GM21381 (cell line): ENCODE results near the gene OXCT2.
A peak's percentile ranks its signal among the peaks of the same experiment; 100 is the strongest.
"Not testable (repeated sequence)": the region's sequence is repeated elsewhere in the genome, so short reads cannot be mapped to it uniquely, and the experiment has no call there.

Source experiments
- ATAC-seq: cut with Tn5 transposase; IDR thresholded peaks from one replicate; pipeline ENCODE4 v1.9.1; 2021; ENCODE audit warnings: mild to moderate bottlenecking, moderate library complexity; ENCODE audit not compliant: unreplicated experiment

OXCT2 gene

GRCh38 chr1:39771022-39771532, at the start of gene OXCT2:
OXCT2 (minus strand) TSS chr1:39771348; CDS start chr1:39771255, 93 bp downstream.
- not testable (repeated sequence) for ATAC-seq

DNA sequence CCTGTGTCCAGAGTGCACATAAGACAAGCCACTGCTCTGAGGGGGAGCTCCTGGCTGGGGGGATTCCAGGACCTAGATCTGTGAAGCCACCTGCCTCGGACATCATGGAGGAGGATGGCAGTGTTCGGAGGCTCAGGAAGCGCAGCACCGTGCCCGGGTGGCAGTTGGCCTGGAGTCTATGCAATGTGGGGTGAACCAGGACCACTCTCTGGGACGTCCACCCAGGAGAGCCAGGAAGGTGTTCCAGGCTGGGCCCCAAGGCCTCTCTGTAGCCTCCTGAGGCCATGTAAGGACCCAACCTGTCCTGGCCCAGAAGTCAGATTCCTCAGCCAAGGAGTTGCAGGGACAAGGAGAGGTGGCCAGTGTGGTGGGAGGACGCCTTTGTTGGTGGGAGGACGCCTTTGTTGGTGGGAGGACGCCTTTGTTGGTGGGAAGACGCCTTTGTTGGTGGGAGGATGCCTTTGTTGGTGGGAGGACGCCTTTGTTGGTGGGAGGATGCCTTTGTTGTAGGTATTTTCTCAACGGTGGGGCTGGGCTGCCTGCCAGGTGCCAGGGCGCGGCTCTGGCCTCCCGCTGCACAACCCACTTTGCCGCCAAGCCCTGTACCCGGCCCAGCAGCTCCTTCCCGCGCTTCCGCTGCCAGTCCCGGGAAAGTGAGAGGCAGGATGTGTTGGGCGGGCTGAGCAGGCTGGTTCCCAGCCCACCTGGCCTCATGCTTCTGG, 48.1 kb upstream of the OXCT2 start:
- ATAC-seq, result no peak

GRCh38 chr1:39818482-39818881, 47.3 kb upstream of the OXCT2 start:
- ATAC-seq, result no peak

- peak; percentile 83 for ATAC-seq
These were observed 46.2 kb upstream of the OXCT2 start for GRCh38 chr1:39817091-39817932.

DNA sequence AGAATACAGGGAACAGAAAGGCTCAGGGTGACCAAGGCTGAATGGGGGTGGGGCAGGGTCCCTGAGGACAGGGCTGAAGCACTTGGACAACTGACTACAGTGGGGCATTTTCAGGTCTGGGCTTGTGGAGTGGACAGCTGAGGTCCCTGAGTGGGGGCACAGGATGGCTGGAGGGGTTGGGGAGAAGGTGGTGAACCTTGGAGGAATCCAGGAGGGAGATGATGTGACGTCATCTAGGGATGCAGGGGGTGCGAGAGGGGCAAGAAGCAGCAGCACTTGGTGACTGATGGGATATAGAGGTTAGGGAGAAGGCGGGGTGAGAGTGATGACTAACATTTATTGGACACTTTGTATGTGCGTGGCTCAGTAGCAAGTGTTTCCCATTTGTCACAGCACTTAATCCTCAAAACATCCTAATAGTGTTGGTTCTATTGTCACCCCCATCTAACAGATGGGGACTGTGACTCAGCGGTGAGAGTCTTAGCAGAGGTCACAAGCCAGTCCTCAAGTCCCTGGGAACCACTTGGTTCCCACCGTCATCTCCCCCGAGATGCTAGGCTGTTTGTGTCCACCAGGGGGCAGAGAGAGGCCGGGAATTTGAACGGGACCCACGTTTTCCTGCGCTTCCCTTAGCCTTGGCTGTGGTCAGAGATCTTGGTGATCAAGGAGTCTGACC, 45.4 kb upstream of the OXCT2 start:
- peak; percentile 39 for ATAC-seq

GRCh38 chr1:39812913-39813312, 41.8 kb upstream of the OXCT2 start:
- ATAC-seq, result no peak

DNA sequence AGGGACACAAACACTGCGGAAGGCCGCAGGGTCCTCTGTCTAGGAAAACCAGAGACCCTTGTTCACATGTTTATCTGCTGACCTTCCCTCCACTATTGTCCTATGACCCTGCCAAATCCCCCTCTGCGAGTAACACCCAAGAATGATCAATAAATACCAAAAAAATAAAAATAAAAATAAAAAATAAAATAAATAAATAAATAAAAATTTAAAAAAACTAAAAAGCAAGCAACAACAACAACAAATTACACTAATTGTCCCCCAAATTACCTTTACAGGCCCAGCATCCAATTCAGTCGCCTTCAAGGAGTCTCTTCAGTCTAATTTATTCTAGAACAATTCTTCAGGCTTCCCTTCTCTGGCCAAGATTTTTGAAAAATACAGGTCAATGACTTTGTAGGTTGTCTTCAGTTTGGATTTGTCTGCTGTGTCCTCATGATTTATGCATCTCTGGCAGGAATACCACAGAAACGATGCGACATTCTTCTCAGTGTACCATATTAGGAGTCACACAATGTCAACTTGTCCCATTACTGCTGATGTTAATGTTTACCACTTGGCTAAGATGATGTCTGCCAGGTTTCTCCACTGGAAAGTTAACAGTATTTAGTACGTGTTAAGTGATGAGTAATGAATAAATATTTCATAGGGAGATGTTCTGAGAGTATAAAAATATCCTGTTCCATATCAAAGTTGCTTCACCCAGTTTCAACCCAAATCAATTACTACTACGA, 37.8 kb upstream of the OXCT2 start:
- no peak for ATAC-seq

DNA sequence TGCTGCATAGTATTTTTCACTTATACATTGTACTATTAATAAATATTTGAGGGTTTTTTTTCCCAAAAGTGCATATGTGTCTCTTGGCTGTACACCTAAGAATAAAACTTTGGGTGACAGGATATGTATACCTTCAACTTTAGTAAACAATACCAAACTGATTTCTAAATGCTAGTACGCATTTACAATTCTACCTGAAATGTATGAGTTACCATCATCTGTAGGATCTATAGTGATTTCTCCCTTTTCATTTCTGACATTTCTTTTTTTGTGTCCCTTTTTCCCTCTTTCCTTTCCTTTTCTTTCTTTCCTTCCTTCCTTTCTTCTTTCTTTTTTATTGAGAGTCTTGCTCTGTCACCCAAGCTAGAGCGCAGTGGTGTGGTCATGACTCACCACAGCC, 34.2 kb upstream of the OXCT2 start:
- ATAC-seq, result no peak

DNA sequence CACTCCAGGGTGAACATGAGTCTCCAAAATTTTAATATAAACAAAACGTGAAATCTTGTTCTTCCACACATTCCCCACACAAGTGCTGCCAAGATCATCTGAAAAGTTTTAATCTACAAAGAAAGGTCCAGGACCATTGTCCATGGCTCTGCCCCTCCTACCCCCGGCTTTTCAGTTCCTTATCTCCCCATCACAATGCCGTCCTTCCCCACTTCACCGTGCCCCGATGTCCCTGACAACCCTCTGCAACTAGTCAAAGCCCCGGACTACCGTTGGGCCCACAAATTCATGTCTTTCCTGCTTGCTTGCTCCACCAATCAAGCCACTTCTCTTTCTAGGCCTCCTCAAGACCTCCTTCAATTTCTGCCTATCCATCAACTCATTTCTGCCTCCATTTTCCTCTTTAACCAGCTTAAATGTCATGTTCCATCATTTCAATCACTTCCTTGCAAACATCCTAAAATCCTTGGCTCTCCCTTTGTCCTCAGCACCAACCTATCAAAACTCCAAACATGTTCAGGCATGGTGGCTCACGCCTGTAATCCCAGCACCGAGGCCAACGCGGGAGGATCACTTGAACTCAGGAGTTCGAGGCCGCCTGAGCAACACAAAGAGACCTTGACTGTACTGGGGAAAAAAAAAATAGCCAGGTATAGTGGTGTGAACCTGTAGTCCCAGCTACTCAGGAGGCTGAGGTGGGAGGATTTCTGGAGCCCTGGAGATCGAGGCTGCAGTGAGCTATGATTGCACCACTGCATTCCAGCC, 31.5 kb upstream of the OXCT2 start:
- ATAC-seq, result no peak

DNA sequence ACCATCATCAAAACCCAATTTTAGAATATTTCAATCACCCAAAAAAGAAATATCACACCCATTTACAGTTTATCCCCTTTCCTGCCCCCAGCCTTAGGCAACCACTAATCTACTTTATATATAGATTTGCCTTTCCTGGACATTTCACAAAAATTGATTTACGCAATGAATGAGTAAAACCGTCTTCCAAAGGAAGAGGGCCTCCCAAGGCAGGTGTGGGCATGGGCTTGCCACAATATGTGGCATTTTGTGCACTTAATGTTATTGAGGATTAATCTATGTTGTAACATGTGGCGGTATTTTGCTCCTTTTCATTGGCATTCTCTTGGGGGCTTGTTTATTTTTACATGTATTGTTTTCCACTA, 29.3 kb upstream of the OXCT2 start:
- ATAC-seq, result no peak

DNA sequence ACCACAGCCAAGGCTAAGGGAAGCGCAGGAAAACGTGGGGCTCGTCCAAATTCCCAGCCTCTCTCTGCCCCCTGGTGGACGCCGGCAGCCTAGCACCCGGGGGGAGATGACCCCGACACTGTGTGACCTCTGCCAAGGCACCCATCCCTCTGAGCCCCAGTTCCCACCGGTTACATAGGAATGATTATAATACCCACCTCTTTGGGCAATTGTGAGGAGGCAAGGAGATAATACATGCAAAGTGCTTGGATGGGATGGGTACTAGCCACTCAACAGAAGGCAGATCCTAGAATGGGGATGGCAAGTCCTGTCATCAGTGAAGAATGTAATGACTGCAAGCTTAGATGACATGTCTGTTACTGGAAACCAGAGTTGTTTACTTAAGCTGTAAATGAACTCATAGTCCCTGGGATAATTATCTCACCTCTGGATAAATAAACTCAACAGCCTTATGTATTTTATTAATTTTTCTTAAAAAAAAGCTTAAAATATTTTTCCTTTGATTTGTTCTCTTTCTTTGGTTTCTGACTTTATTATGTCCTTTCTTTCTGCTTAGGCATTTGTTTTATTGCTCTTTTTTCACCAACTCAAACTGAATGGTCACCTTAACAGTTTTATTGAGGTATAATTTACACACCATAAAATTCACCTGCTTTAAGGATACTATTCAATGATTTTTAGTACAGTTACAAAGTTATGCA, 28.8 kb upstream of the OXCT2 start:
- ATAC-seq, result peak; percentile 49

GRCh38 chr1:39798859-39799769, 28.0 kb upstream of the OXCT2 start:
- ATAC-seq, result peak; percentile 81

- no peak for ATAC-seq
These were observed 24.5 kb upstream of the OXCT2 start for GRCh38 chr1:39795651-39796050.

DNA sequence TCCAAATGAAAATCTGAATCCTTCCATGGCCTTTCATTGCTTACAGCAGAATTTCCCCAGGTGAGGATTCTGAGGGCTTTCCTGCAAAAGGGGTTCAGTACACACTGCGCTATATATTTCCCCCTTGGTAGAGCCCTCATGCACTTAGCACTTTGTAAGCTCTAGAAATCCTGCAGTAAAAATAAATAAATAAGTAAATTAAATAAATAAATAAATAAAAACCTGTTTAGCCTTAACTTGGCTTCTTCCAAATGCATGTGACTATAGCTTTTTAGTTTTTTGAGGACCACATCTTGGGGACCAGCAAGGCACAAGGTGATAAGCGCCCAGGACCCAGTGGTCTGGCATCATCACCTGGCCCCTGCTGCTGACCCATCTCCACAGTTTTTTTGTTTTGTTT, 20.7 kb upstream of the OXCT2 start:
- ATAC-seq, result no peak

DNA sequence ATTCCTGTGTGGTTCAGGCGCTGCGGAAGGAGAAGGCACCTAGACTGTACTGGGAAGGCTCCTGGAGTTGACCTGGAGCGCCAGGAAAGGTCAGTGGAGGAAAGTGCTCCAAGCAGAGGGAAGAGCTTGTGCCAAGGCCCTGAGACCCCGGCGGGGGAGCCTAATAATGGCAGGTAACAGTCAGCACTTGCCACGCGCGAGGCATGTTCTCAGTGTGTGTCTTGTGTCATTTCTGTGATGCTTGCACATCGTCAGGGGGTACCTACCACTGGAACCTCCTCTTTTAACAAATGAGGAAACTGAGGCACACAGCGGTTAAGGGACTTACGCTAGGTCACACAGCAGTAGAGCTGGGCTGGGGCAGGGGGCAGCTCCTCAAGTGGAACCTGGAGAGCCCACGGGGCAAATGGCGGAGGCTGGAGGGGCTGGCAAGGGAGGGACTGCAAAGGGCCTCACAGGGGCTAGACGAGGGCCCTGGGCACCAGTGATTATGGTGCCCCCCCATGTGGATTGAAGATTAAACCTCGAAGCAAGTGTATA, 18.5 kb upstream of the OXCT2 start:
- no peak for ATAC-seq

DNA sequence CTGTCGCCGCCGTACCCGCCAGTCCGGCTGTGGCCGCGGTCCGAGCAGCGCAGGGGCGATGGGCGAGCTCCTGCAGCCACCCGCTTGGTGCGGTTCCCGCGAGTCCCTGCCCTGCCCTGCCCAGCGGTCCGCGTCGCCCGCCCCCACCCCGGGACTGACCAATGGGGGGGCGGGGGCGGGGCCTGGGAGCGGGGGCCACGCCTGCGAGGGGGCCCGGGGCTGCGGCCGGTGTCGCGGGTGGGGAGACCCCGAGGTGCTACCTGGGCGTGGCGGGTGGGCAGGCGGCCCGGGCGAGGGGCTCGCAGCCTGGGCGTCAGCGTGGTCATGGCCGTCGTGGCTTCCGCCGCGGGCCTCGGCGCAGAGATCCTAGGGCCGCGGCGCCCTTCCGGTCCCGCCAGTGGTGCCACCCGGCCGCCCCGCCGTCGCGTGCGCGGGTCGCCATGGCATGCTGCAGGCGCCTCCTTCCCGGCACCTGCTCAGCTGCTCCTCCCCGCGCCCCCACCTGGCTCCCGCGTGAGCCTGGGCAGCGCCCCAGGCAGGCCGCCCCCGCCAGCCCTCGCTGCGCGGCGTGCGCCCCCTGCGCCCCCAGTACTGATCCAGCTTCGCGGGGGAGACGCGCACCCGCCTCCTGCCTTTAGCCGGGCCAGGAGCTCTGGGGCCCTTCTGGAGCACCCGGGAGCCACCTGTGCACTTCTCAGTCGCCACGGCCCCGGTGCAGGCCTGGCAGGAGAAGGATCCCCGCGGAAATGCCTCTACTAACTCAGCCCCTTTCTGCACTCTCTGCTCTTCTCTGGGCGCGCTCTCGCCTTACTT, 17.8 kb upstream of the OXCT2 start, which contains the start of gene BMP8B:
Gene BMP8B, minus strand, starts transcription at position 108 of the 813 bp plus-strand sequence. CDS start 380 bp downstream, outside the sequence.
- ATAC-seq, result peak; percentile 64

GRCh38 chr1:39788426-39788757, 17.2 kb upstream of the OXCT2 start:
- ATAC-seq, result no peak
